SW 1271 (cell line): Measurements from ENCODE around the gene DCK.
"Not testable (repeated sequence)": the region's sequence is repeated elsewhere in the genome, so short reads cannot be mapped to it uniquely, and the experiment has no call there.

ENCODE experiments used
- DNase-seq, 2 experiments: peaks; one replicate each; lab custom pipeline; 2025; lab: John Stamatoyannopoulos, UW

DCK gene

GRCh38 chr4:70993181-70994068 is at the start of gene DCK:
DCK (plus strand) TSS chr4:70993649; CDS start chr4:70993836, 187 bp downstream.
- DNase-seq = peak; percentile 77 to 78

DNA sequence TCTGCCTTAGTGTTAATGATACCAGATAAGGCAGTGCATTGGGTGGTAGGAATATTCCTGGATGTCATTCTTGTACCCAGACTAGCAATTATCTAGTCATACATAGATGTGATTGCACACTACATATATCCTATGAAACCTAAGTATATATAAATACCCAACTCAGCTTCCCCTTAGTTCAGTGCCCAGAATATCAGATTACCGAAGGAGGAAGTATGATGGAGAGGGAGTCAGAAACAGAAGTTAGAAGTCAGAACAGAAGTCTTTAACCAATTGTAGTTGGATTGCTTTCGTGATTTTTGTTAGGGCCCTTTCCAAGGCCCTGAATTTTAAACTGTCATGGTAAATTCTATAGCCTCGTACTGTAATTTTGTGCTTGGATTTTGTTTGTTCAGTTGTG is 48.4 kb upstream of the DCK start:
- no peak for DNase-seq

GRCh38 chr4:70945452-70946055 is 47.9 kb upstream of the DCK start:
- DNase-seq = no peak

GRCh38 chr4:70946939-70947338 is 46.5 kb upstream of the DCK start:
- no peak for DNase-seq

- DNase-seq = no peak
Measured at GRCh38 chr4:70948665-70949260, 44.7 kb upstream of the DCK start.

DNA sequence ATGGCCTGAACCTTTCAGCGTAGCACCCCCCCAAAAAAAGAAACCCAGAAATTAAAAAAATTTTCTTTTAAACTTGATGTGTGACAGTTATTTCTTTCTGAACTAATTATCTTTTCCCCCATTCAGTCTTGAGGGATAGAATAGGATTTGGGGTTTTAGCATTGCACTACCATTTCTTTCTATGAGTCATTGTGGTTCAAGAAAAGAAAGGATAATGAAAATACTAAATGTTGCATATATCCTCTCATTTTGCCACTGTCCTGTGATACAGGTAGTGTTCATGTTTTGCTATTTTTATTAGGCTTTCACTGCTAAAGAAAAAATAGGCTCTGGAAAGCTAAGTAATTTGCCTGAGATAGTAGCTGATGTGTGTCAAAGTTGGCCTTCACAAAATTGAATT is 39.4 kb upstream of the DCK start:
- DNase-seq = no peak

GRCh38 chr4:70956549-70957210 is 36.8 kb upstream of the DCK start:
- no peak for DNase-seq

DNA sequence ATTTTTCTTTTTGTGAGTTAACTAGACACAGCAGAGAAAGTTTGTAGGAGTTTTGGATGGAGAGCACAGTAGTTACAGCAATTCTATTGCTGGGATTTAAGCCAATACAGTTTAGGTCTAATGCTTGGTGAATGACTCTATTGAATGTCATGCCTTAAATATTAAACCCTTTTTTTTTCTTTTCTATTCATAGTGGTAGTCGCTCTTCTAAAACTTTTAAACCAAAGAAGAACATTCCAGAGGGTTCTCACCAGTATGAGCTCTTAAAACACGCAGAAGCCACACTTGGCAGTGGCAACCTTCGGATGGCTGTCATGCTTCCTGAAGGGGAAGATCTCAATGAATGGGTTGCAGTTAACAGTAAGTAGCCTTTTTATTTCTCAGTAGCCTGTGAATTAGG is 34.8 kb upstream of the DCK start:
- DNase-seq = no peak

DNA sequence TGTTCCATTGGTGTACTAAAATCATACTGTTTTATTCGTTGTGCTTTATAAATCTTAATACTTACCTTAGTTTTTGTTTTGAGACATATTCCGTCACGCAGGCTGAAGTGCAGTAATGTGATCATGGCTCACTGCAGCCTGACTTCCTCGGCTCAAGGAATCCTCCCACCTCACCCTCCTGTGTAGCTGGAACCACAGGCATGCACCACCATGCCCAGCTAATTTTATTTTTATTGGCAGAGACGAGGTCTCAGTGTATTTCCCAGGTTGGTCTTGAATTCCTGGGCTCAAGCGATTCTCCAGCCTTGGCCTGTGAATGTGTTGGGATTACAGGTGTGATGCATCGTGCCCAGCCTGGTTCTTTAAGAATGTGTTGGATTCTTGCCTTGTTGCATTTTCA is 24.4 kb upstream of the DCK start:
- no peak for DNase-seq

- DNase-seq = no peak
Measured at GRCh38 chr4:70976252-70976651, 17.2 kb upstream of the DCK start.

DNA sequence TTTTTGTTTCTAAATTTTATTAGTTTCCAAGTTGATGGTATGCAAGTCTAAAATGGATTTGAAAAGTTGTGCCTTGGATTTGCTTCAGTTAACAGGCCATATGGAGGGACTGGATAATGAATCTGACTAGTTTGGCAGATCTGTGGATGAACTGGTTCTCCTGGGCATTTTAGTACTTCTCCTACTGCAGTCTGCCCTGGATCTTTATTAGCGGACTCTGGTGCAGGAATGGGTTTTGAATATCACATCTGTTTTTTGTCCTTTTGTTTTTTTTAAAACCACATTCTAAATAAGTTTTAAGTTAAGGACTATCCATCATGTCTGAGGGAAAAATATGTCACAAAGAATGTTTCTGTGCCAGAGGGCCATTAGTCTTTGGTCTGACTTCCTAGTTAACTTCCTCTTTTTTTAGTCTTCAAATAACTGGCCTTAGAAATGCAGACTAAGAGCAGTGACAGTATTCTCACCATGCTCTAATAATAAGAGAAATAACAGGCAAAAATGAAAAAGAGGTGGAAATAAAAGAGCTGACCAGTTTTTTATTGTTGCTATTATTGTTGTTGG is 13.9 kb upstream of the DCK start:
- no peak for DNase-seq

DNA sequence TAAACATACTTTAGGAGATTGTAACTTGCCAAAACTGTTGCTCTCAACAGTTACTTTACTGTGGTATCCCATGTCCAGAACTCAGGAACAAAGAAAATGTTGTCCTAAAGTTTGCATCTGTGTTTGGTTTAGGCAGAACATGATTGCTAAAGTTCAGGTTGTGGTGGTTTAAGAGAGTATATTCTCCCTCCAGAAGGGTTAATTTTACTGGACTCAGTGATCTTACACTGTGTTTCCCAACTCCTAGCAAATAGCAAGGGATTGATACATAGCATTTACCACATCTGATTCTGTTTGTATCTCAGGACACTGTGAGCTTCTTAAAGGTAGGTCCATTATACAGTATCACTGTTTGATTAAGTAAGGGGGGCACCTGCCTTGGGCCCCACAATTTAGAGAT is 13.3 kb upstream of the DCK start:
- DNase-seq = no peak

DNA sequence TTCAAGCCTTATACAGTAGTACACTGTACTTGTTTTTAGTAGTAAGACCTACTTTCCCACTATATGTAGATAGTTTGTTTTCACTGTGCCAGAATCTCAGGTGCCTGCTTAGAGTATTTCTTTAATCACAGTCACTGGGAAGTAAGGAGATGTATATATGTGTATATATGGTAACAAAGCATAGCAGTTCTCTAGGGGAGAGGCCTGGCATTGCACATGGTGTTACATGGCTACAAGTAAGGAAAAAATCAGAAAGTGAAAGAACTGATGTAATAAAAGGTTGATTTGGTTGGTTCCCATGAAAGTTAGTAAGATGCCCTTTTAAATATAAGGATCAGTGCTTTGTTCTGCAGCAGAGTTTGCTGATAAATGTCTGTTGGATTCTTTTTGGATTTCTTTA is 9.3 kb upstream of the DCK start:
- no peak for DNase-seq

- no peak for DNase-seq
Measured at GRCh38 chr4:70984589-70984988, 8.9 kb upstream of the DCK start.

GRCh38 chr4:70991596-70991995 is 1.9 kb upstream of the DCK start:
- DNase-seq = no peak

DNA sequence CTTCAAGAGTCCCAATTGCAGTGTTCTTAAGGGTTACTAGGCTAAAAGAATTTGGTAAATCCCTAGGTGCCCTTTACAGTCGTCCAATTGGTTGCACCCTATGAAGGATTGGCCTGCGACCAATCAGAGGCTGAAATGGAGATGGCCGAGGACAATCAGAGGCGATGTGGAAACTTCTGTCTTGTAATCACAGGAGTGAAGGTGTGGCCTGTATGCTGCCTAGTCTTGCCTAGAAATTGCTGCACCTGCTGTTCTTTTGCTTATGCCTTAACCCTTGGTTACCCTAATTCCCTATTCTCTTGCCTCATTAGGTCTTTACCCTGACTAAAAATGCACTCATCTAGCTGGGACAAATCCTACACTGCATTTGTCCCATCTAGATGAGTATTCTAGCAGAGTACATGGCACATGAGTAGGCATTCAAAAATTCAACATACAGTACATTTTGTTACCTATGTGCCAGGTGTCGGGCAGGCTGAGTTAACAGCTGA is 1.0 kb upstream of the DCK start:
- no peak for DNase-seq

GRCh38 chr4:70994069-70994366 is 569 bp downstream of the DCK start:
- no peak for DNase-seq

DNA sequence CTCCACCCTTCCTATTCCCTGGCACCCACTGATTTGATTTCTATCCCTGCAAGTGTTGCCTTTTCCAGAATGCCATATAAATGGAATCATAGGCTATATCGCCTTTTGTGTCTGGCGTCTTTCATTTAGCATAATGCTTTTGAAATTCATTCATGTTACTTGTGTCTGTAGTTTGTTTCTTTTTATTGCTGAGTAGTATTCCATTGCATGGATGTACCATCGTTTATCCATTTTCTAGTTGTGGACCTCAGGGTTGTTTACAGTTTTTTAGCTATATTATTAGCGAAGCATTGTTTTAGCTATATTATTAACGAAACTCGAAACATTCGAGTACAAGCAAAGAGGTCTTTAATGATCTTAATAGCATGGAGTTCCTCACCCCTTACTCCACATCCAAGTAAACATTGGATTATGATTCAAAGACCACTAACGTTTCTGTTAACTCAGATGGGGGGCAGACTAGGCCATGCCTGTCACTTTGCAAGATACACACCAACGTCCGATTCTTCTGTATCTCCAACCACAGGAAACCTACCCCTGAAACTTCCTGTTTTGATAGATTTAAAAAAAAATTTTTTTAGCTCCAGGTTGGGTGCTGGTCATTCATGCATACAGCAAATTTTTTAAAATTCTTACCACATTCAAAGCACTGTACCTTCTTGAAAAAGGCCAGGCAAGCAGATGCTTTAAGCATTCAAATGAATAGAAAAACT is 1.1 kb downstream of the DCK start:
- DNase-seq = no peak

DNA sequence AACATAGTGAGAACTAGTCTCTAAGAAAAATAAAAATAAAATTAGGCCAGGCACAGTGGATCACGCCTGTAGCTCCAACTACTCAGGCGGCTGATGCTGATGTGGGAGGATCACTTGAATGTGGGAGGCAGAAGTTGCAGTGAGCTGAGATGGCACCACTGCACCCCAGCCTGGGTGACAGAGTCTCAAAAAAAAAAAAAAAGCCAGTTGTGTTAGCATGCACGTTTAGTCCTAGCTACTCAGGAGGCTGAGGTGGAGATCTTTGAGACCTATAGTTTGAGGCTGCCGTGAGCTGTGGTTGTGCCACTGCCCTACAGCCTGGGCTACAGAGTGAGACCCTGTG is 2.5 kb downstream of the DCK start:
- DNase-seq = no peak

- DNase-seq = no peak
Measured at GRCh38 chr4:70997036-70997435, 3.6 kb downstream of the DCK start.

GRCh38 chr4:70997546-70997945 is 4.1 kb downstream of the DCK start:
- no peak for DNase-seq

DNA sequence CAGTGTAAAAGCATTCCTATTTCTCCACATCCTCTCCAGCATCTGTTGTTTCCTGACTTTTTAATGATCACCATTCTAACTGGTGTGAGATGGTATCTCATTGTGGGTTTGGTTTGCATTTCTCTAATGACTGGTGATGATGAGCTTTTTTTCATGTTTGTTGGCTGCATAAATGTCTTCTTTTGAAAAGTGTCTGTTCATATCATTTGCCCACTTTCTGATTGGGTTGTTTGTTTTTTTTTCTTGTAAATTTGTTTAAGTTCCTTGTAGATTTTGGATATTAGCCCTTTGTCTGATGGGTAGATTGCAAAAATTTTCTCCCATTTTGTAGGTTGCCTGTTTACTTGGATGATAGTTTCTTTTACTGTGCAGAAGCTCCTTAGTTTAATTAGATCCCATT is 6.2 kb downstream of the DCK start:
- not testable (repeated sequence) for DNase-seq
